ENCODE data around the gene BCL11B.

BCL11B gene

DNA sequence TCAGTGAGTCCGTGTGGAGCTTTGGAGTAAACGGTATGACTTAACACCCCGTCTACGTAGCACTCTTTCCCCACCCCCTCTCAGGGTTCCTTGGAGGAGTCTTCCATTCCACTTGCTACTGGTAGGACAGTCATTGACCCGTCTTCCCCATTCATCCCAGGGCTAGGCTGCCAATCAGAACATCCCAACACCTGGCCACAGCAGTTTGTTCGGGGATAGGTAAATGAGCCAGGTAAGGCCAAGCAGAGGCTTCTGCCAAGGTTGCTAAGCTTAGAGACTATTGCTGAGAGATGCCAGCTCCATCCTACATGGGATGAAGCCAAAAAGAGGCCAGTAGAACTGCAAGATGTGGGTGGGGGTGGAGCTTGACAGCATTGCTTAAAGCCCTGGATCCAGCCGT is 130.8 kb downstream of the BCL11B start:
- in situ Hi-C loops (cut with HindIII; ENCODE audit: low sequenced_read_pairs), result no loop called here

DNA sequence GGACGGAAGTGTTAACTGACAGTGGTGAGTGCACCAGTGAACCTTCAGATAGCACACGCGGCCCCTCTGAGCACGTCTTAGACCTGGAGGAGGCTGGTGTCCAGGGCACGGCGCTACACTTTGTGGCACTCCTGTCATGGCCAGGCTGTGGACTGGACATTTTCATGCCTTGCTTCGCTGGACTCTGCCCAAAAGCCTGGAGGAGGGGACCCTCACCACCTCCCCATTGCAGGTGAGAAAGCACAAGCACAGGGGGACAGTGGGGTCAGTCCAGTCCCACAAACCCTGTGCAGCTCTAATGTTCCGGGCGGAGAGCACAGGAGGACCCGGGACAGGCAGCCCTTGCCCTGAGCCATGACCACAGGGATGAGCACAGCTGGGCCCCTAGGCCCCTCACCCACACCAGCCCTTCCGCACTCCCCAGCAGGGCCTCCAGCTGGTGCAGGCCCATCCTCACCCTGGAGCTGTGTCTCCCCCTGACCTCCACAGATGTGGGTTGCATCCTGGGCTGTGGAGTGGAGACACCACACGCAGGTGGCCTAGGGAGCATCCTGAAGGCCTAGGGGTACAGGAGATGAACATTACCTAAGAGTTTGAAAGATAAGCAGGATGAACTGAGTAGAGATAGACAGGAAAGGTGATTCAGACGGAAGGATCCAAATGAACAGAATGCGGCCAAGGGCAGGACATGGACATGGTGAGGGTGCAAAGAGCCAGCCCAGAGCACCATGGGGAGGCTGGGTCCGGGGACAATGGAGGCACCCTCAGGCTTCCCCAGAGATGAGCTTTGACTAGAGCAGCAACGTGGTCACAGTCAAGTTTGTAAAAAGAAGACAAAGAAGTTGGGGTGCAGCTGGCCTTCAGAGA is 132.8 kb downstream of the BCL11B start:
- in situ Hi-C loops (cut with HindIII; ENCODE audit: low sequenced_read_pairs), result no loop called here

DNA sequence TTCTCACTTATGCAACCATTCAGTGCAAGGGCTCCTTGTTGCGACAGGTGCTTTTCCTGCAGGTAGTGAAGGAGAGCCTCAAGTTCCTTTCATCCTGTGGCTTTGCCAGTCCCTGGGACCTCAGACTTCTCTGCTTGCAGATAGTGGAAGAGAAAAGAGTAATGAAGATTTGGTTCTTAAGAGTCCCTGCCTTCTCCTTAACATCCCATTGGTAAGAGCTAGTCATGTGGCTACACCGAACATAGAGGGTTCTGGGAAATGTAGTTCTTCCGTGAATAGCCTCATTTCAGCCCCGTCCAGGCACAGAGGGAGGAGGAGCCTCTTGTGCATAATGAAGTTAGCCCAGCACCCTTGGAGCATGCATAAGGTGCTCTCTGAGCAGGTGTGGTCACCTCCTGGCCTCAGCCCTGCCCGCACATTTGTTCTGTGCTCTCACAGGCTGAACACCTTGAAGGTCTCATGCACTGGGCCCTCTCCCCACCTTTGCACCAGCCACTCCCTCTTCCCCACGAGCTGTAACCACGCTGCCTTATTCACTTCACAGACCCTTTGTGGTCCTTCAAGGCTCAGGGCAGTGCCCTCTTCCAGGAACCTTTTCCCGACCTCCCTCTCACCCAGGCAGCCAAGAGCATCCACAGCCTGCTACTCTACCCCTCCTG is 134.0 kb downstream of the BCL11B start:
- in situ Hi-C loops (cut with HindIII; ENCODE audit: low sequenced_read_pairs), result no loop called here

DNA sequence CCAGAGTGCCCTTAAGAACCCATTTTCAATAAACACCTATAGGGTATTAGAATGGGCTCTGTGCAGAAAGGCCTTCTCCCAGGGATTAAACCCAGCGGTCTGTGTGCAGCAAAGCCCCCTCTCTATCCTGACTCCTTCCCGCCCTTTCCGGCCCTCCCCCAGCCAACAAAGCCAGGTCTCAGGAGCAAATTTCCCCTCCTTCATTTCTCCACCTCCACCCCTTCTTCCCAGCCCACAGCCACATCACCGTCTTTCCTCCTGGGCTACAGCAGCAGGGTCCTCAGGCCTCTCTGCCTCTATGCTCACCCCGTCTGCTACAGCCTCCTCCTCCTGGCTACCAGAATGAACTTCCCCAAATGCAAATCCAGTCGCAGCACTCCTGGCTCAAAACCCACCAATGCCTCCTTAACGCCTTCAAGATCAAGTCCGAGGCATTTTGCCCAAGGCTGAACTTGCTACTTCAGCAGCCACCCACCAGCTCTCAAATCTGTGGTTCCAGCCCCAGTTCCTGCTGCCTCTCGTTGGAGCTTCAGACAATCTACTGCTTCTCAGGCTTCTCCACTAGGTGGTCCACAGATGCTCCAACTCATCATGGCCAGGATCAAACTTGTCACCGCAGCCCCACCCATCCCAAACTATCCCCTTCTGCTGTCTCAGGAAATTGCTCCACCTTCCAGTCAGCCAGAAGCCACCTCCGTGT is 134.8 kb downstream of the BCL11B start:
- in situ Hi-C loops (cut with HindIII; ENCODE audit: low sequenced_read_pairs), result no loop called here

DNA sequence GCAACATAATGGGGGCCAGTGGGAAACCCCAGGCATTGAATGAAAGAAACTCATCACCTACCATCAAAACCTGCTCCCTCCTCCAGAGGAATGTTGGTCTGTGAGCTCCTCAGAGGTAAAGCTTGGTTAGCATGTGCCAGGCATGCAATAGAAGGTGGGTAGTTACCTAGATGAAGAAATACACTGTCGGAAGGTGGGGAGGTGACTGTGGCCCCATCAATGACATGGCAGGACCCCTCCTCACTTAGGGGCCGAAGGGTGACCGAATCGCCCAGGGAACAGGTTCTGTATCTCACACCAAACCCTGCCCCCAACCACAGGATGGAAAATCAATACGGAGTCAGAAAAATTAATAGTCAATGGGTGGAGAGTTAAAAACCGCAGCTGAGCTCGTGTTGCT is 135.6 kb downstream of the BCL11B start:
- in situ Hi-C loops (cut with HindIII; ENCODE audit: low sequenced_read_pairs), result no loop called here

DNA sequence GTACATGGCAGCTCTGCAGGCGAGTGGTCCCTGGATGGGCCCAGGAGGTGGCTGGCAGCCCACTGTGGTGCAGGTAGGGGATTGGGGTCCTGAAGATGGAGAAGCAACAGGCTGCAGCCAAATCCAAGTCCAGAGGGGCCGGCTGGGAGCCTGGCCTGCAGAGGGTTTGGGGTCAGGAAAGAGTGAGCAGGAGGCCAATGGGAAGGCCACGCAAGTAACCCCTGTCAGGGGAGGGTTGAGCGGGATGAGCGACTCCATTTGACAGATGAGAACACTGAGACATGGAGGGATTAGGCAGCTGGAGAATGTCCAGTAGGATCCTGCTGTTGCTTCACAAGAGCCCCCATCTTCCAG is 136.0 kb downstream of the BCL11B start:
- in situ Hi-C loops (cut with HindIII; ENCODE audit: low sequenced_read_pairs), result no loop called here

DNA sequence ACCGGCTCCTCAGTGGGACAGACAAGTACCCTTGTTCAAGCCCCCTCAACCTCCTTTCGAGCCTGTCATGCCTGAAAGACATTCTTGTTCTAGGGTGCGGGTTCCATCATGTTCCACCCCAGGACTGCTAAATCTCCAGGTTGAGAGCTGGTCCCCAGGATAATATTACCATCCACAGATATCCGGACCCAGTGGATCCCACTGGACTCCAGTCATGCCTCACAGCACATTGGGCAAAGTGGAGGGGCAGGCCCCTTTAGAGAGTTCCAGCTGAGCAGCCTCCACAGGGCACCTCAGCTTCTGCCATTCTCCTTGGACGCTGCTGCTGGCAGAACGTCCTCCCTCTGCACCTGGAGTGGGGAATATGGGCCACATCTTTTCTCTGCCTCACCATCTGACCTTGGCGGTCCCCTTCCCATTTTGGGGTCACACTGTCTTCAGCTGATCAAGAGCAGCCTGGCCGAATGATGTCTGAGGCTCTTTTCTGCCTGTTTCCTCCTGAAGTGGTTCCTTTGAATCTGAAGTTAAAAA is 137.4 kb downstream of the BCL11B start:
- in situ Hi-C loops (cut with HindIII; ENCODE audit: low sequenced_read_pairs), result no loop called here

DNA sequence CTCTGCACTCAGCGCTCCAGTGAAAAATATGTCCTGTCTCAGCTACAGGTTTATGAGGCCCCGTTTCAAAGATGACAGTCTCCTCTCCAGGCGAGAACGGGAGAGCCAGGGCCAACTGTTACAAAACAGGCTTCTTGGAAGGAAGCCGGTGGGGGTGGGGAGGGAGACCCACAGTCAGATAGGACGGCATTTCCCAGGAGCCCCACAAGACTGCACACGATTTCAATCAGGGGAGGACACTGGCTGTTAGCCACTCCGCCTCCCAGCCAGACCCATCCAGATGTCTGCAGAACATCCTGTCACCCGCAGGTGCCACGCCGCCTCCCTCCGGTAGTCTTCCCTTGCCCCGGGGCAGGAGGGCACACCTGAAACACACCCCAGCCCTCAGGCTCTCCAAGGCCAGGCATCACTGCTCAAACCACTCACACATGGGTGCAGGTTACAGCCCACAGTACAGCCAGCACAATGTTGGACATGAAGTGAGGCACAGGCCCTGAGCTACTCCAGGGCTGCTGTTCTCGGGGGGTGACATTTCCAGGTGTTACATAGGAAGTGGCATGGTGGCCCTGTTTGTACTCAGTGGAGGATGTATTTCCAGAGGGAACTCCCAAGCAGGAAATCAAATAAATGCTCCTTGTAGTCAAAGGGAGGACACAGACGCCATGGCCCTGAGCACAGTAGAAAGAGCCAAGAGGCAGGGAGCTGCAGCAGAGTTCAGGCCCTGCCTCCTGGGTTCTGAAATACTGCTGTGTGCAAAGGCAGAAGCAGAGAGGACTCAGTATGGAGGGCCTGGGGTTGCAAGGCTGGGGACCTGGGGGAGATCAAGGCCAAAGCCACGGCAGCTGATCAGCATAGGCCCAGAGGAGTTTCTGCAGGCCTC is 138.1 kb downstream of the BCL11B start:
- in situ Hi-C loops (cut with HindIII; ENCODE audit: low sequenced_read_pairs), result no loop called here

DNA sequence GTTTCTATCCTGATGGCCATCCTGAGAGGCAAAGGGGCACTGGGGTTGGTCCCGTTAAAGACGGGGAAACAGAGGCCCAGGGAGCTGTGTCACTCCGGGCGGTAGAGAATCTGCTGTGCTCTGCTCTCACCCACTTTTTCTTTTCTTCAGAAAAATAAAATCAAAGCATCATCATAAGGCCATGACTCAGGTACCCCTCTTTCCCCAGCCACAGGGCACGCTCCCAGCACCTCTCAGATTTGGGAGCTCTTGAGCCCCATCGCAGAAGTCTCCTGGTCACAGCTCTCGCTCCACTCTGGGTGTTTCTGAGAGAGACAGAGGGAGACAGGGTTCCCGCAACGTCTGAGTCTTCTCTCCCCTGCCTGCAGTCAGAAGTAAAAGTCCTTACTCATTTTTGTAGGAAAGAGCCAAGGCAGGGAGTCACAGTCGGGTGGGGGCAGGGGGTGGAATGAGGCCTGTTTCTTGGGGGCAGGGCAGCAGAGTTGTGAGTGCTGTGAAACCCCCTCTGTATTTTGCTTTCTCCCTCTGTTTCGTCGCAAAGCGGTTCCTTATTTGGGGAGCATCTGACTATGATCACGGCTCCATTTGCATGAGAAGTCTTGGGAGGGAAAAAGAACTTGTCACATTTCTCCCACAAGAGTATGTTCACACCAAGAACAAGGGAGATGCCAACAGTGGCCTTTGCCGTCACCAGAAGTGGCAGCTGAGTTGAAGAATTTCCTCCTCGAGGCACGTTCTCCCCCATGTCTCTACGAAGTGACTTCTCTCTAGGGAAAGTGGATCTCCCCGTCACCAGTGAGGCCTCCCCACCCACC is 139.0 kb downstream of the BCL11B start:
- in situ Hi-C loops (cut with HindIII; ENCODE audit: low sequenced_read_pairs), result no loop called here

DNA sequence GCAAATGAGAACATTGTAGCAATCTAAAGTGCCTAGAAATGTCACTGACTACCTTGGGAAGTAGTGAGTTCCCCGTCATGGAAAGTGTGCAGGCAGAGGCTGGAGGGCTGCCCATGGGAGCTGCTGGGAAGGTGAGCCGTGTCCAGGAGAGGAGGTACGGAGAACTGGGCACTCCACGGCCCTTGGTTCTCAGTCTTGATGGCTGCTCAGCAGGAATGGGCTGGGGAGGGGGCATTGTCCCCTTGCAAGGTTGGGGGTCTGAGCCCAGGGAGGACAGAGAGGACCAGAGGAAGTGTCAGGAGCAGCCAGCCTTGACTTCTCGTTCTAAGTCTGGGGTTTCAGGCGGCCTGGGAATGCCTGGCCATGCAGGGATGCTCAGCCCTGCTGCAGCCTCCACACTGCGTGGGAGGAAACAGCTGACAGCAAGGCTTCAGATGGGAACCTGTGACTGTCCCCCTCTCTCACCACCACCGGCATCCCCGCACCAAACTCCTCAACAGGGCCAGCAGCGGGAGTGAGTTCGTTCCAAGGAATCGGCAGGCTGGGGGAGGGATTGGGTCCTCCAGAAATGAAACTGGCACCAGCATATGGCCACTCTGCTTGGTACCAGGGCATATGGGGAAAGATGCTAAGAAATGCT is 140.2 kb downstream of the BCL11B start:
- in situ Hi-C loops (cut with HindIII; ENCODE audit: low sequenced_read_pairs), result no loop called here

DNA sequence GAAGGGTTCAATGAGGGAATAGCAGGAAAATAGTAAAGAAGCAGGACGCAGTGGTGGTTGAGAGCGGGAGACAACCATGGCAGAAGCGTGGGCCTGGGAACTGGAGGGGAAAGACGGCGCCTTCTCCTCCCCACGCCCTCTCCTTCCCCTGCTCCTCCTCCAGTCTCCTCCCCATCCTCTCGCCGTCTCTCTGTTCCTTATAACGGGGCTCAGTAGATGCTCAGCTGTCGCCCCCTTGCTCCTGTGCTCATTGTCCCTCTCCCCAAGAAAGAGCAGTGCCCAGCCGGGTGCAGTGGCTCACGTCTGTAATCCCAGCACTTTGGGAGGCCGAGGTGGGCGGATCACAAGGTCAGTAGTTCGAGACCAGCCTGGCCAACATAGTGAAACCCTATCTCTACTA is 142.0 kb downstream of the BCL11B start:
- in situ Hi-C loops (cut with HindIII; ENCODE audit: low sequenced_read_pairs), result no loop called here

DNA sequence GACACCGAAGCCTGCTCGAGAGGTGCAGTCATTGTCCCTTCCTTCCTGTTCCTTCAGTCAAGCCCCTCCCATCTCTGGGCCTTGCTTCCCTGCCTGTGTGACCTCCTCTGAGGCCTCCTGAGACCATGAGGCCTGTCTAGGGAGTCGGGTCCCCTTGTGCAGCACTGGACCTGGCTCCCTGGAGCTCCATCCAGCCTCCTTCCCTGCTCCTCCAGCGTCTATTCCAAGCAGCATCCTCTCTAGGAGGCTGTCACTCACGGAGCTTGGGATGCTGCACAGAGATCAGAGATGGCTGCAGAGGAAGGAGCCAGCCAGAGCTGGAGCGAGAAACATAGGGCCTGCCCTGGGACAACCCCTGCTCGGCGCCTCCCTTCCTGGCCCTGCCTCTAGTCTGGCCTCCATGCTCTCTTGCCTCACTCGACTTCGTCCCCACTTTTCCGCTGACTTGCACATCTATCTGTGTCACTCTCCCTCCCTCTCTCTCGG is 142.7 kb downstream of the BCL11B start:
- in situ Hi-C loops (cut with HindIII; ENCODE audit: low sequenced_read_pairs), result no loop called here

DNA sequence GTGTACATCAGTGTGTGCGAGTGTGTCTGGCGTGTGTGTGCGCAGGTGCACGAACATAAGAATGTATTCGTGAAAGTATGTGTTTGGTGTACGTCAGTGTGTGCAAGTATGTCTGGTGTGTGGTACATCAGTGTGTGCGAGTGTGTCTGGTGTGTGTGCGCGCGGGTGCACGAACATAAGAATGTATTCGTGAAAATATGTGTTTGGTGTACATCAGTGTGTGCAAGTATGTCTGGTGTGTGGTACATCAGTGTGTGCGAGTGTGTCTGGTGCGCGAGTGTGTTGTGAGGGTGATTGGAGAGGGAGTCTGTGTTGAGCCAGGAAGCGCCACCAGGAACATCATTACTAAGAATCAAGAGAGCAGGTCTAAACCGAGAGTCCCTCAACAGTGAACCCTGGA is 143.8 kb downstream of the BCL11B start:
- in situ Hi-C loops (cut with HindIII; ENCODE audit: low sequenced_read_pairs), result no loop called here

DNA sequence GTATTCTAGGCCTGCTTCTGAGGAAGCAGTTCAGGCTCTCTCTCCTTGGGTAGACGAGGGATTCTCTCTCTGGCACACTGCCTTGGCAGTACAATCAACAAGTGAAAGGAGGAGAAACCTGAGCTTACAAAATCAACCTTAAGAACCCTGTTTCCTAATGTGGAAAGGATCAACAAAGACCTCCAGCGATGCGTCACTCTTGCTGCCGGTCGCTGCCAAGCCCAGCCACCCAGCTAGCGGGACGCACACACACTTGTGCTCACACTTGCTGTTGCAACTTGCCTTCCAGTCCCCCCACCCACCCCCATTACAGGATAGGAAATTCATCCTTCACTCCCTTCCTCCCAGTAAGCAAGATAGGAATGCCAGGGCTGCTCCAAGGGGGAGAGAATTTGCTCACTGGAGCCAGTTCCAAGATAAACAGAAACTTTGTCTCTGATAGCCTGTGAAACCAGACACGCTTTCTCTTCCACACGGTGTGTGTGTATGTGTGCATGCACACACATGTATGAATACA is 144.3 kb downstream of the BCL11B start:
- in situ Hi-C loops (cut with HindIII; ENCODE audit: low sequenced_read_pairs), result no loop called here

DNA sequence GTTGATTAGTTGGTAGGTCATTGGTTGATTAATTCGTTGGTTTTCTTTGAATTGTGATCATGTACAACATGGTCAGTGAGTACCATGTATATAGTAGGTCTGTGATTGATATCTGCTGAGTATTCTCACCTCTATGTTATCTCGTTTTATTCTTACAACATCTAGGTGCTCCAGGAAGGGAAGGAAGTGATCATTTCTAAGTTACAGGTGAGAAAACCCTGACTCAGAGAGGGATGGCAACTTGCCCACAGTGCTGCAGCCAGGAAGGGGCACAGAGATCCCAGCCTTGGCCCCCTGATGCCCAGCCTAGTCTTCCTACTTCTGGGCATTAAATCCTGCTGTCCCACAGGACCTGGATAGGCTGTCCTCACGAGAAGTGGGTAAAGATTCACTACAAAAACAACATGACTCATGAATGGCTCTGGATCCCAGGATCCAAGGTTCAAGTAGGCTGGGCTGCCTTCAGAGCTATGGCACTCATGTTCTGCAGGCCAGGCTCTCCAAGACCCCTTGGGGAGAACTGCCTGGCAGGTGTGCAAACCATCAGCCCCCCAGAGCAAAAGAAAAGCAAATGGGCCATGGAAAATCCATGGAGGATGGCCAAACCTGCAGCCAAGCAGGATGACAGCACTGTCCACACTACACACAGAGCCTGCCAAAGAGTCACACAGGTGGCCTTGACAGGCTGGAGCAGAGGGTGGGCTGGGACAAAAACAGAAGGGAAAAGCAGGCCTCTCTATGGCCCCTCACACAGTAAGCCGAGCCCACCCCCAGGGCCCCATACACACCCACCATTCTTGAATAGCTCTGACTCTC is 146.2 kb downstream of the BCL11B start:
- in situ Hi-C loops (cut with HindIII; ENCODE audit: low sequenced_read_pairs), result no loop called here

DNA sequence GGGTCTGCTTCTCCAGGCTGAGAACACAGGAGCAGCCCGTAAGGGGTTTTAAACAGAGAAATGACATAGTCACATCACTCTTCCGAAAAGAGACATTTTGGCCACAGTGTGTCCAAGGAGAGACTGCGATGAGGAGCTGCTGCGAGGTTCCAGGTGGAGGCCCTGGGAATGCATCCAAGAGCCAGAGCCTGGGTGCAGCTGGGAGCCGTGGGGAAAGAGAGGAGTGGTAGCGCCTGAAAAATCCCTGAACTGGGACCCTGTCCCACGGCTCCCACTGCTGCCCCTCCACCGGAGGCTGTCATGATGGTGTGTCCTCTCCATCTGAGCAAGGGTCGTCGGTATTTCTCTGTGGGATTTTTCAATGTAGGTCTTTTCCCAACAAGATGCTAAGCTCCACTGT is 146.9 kb downstream of the BCL11B start:
- in situ Hi-C loops (cut with HindIII; ENCODE audit: low sequenced_read_pairs), result no loop called here

DNA sequence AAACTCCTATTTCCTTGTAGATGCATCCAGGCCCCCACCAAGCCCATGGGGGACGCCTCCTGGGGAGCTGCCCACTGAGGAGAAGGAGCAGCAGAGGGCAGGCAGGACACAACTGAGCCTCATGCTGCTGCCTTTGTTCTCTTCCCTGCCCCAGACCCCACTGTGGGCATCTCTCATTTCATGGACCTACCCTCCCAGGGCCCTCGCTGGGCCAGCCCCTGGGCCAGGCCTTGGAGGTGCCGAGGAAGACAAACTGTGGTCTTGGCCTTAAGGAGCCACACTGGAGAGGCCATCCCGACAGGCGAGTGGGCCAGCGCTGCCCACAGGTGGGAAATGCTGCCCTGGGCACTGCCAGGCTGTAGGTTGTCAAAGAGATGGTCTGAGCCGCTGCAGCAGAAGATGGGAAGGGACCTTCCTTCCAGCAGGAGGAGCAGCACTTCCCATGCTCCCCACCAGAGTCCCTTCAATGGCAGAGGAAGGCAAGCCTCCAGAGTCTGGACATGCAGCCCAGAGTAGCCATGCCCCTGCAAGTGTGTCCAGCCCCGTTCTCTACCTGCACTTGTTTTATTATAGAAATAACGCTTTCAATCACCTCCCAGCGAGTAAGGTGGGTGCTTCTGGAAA is 147.4 kb downstream of the BCL11B start:
- in situ Hi-C loops (cut with HindIII; ENCODE audit: low sequenced_read_pairs), result no loop called here
